CD8-positive, alpha-beta memory T cell (primary cell): ENCODE measurements around the gene PTPRJ. TPM values are rescaled to one million over a fixed set of nuclear protein-coding genes. Genes with fewer than 3 reads are reported as not detected.

Source experiments
- CTCF ChIA-PET: fragments of 350-600 bp; sonication (Branson Sonifier 250); formaldehyde crosslinking; loops from one replicate; lab custom pipeline; 2021; ENCODE audit warnings: antibody characterized with exemption; lab: Charles Lee
- POLR2A ChIA-PET: fragments of 350-600 bp; sonication (Branson Sonifier 250); formaldehyde crosslinking; loops from one replicate; lab custom pipeline; 2021; ENCODE audit warnings: antibody characterized with exemption; lab: Charles Lee
- DNase-seq, 5 donors: peaks; one replicate each; pipeline versions ENCODE4 v3.0.0 to v3.0.0-alpha.2; 2020 to 2022; ENCODE audit warnings: mixed read lengths in 1 of 5
- H3K27ac ChIP-seq: one replicate; pipeline ENCODE4 v1.7.0; 2013; ENCODE audit warnings: low read depth, mild to moderate bottlenecking, low read length, moderate library complexity
- H3K27me3 ChIP-seq: 2 replicates; pipeline ENCODE4 v1.7.0; 2013; ENCODE audit warnings: low read length, mild to moderate bottlenecking; ENCODE audit not compliant: insufficient read depth, poor library complexity, severe bottlenecking
- H3K36me3 ChIP-seq: 2 replicates; pipeline ENCODE4 v1.7.0; 2013; ENCODE audit warnings: mild to moderate bottlenecking, low read length, moderate library complexity; ENCODE audit not compliant: insufficient read depth
- H3K4me1 ChIP-seq: 2 replicates; pipeline ENCODE4 v1.7.0; 2013; ENCODE audit warnings: mild to moderate bottlenecking, low read length, moderate library complexity; ENCODE audit not compliant: insufficient read depth
- H3K4me3 ChIP-seq: 2 replicates; pipeline ENCODE4 v1.7.0; 2013; ENCODE audit warnings: mild to moderate bottlenecking, low read length
- H3K9me3 ChIP-seq: 2 replicates; pipeline ENCODE4 v1.7.0; 2013; ENCODE audit warnings: mild to moderate bottlenecking, low read length
- H3K27ac Mint-ChIP-seq, 8 donors: one replicate each; pipeline ENCODE4 v1.8.0; 2020 to 2021; ENCODE audit warnings: mixed read lengths in 8 of 8, mild to moderate bottlenecking in 6 of 8, inconsistent platforms in 3 of 8, moderate library complexity in 3 of 8
- H3K27me3 Mint-ChIP-seq, 2 donors: one replicate each; pipeline ENCODE4 v1.8.0; 2020 to 2021; ENCODE audit warnings: mixed read lengths in 2 of 2, mild to moderate bottlenecking in 1 of 2, moderate library complexity in 1 of 2
- H3K36me3 Mint-ChIP-seq, 3 donors: one replicate each; pipeline ENCODE4 v1.8.0; 2020 to 2021; ENCODE audit warnings: mixed read lengths in 3 of 3, inconsistent platforms in 1 of 3, mild to moderate bottlenecking in 1 of 3
- H3K4me1 Mint-ChIP-seq, 3 donors: one replicate each; pipeline ENCODE4 v1.8.0; 2020 to 2021; ENCODE audit warnings: mixed read lengths in 3 of 3, inconsistent platforms in 1 of 3, mild to moderate bottlenecking in 1 of 3
- H3K4me3 Mint-ChIP-seq, 7 donors: one replicate each; pipeline ENCODE4 v1.8.0; 2020 to 2021; ENCODE audit warnings: mixed read lengths in 7 of 7, mild to moderate bottlenecking in 6 of 7, moderate library complexity in 4 of 7, inconsistent platforms in 2 of 7
- H3K9me3 Mint-ChIP-seq, 5 donors: one replicate each; pipeline ENCODE4 v1.8.0; 2020 to 2022; ENCODE audit warnings: mixed read lengths in 5 of 5, mild to moderate bottlenecking in 3 of 5, moderate library complexity in 2 of 5, inconsistent platforms in 1 of 5
- polyA plus RNA-seq: library from polyadenylated mRNA; unstranded; fragments of 300-500 nt; fragmentation: Illumina TruSeq; gene quantifications from one replicate; pipeline ENCODE4 v1.2.3, GENCODE V29; 2021
- total RNA-seq, 2 experiments: library from RNA; stranded (reverse); gene quantifications; one replicate each; pipeline ENCODE4 v1.2.3, GENCODE V29; 2021

The PTPRJ gene
- total and polyA plus RNA-seq, 3 experiments from 2014 or later = 16.0 to 25.6 (median 25.1) TPM

- H3K36me3 ChIP-seq = no peaks in the 10 kb centered on the region
- H3K27me3 ChIP-seq = no peaks in the 10 kb centered on the region
- Mint-ChIP-seq H3K27ac (peak overlapping the region; percentile 93 to 99 (median 96)), H3K9me3 (no peaks in the 10 kb centered on the region), H3K4me3 (peak overlapping the region; percentile 52 to 86 (median 81)), H3K4me1 (peaks cover 69 to 86% (median 84%) of the 10 kb centered on the region in 3 donors), H3K27me3 (no peaks in the 10 kb centered on the region), H3K36me3 (peaks cover 0 to 2% (median 1%) of the 10 kb centered on the region in 3 donors)
- POLR2A ChIA-PET = interaction anchor here (0.5 to 1.5 kb wide), 5 partner anchors 10 to 56 kb away, joined by 3 to 8 read pairs (median 5); no protein-coding TSS in a partner anchor
- CTCF ChIA-PET = interaction anchor here (0.7 to 1.6 kb wide), 4 partner anchors 9 to 103 kb away, joined by 3 to 4 read pairs (median 4); no protein-coding TSS in a partner anchor
- DNase-seq = no peak
- peaks cover 88% of the 10 kb centered on the region for H3K4me1 ChIP-seq
- H3K4me3 ChIP-seq = peak overlapping the region; percentile 39
- peak overlapping the region; percentile 8 for H3K27ac ChIP-seq
- no peaks in the 10 kb centered on the region for H3K9me3 ChIP-seq
Observed at GRCh38 chr11:48006301-48006992, 26.1 kb downstream of the PTPRJ start.

GRCh38 chr11:48007677-48008076 is 27.3 kb downstream of the PTPRJ start:
- Mint-ChIP-seq H3K27me3 (no peaks in the 10 kb centered on the region), H3K4me3 (peak overlapping the region in 6 of 7 donors; percentile 20 to 60 (median 47)), H3K9me3 (no peaks in the 10 kb centered on the region), H3K36me3 (peaks cover 0 to 2% (median 1%) of the 10 kb centered on the region in 3 donors), H3K4me1 (peaks cover 73 to 87% (median 85%) of the 10 kb centered on the region in 3 donors), H3K27ac (peak overlapping the region; percentile 80 to 99 (median 94))
- ChIA-PET CTCF (no interaction called here), POLR2A (no interaction called here)
- no peak for DNase-seq
- H3K4me1 ChIP-seq = peaks cover 91% of the 10 kb centered on the region
- H3K4me3 ChIP-seq = no peak overlapping the region
- H3K27me3 ChIP-seq = no peaks in the 10 kb centered on the region
- no peaks in the 10 kb centered on the region for H3K9me3 ChIP-seq
- no peak overlapping the region for H3K27ac ChIP-seq
- no peaks in the 10 kb centered on the region for H3K36me3 ChIP-seq

- CTCF ChIA-PET = no interaction called here
- no peak for DNase-seq
- H3K4me3 ChIP-seq = no peak overlapping the region
Observed at GRCh38 chr11:48008951-48009270, 28.6 kb downstream of the PTPRJ start.

GRCh38 chr11:48011102-48011797 is 30.9 kb downstream of the PTPRJ start:
- H3K27me3 Mint-ChIP-seq = no peaks in the 10 kb centered on the region
- POLR2A ChIA-PET = interaction anchor here (4.0 kb wide), 1 partner anchor 9 kb away, joined by 36 read pairs; no protein-coding TSS in a partner anchor
- Histone ChIP-seq H3K36me3 (no peaks in the 10 kb centered on the region), H3K9me3 (no peaks in the 10 kb centered on the region), H3K4me1 (peaks cover 91% of the 10 kb centered on the region), H3K27ac (peak overlapping the region; percentile 79), H3K4me3 (no peak overlapping the region), H3K27me3 (no peaks in the 10 kb centered on the region)
- H3K36me3 Mint-ChIP-seq = peaks cover 0 to 2% (median 1%) of the 10 kb centered on the region in 3 donors
- H3K4me1 Mint-ChIP-seq = peaks cover 77 to 87% (median 85%) of the 10 kb centered on the region in 3 donors
- H3K9me3 Mint-ChIP-seq = no peaks in the 10 kb centered on the region
- CTCF ChIA-PET = interaction anchor here (0.6 to 4.6 kb wide), 5 partner anchors 8 to 98 kb away, joined by 3 to 31 read pairs (median 3); no protein-coding TSS in a partner anchor
- H3K4me3 Mint-ChIP-seq = peak overlapping the region; percentile 28 to 82 (median 69)
- H3K27ac Mint-ChIP-seq = peak overlapping the region; percentile 87 to 100 (median 98)
- DNase-seq = no peak

More at GRCh38 chr11:48008951-48009270, 28.6 kb downstream of the PTPRJ start:
- no peaks in the 10 kb centered on the region for H3K9me3 Mint-ChIP-seq
- POLR2A ChIA-PET = interaction anchor here (0.7 kb wide), 1 partner anchor 26 kb away, joined by 3 read pairs; no protein-coding TSS in a partner anchor
- Histone ChIP-seq H3K36me3 (no peaks in the 10 kb centered on the region), H3K4me1 (peaks cover 91% of the 10 kb centered on the region), H3K27ac (peak overlapping the region; percentile 25), H3K9me3 (no peaks in the 10 kb centered on the region), H3K27me3 (no peaks in the 10 kb centered on the region)
- H3K36me3 Mint-ChIP-seq = peaks cover 0 to 2% (median 1%) of the 10 kb centered on the region in 3 donors
- peak overlapping the region; percentile 69 to 100 (median 90) for H3K27ac Mint-ChIP-seq
- H3K4me3 Mint-ChIP-seq = peak overlapping the region in 5 of 7 donors; percentile 24 to 50 (median 45)
- peaks cover 80 to 90% (median 87%) of the 10 kb centered on the region in 3 donors for H3K4me1 Mint-ChIP-seq
- H3K27me3 Mint-ChIP-seq = no peaks in the 10 kb centered on the region

GRCh38 chr11:48011798-48012391 is 31.5 kb downstream of the PTPRJ start:
- Mint-ChIP-seq H3K9me3 (no peaks in the 10 kb centered on the region), H3K27me3 (no peaks in the 10 kb centered on the region), H3K27ac (peak overlapping the region; percentile 87 to 100 (median 98)), H3K4me3 (peak overlapping the region; percentile 28 to 82 (median 69)), H3K36me3 (peaks cover 0 to 2% (median 1%) of the 10 kb centered on the region in 3 donors), H3K4me1 (peaks cover 77 to 87% (median 85%) of the 10 kb centered on the region in 3 donors)
- Histone ChIP-seq H3K4me3 (no peak overlapping the region), H3K27ac (peak overlapping the region; percentile 79), H3K27me3 (no peaks in the 10 kb centered on the region), H3K36me3 (no peaks in the 10 kb centered on the region), H3K9me3 (no peaks in the 10 kb centered on the region), H3K4me1 (peaks cover 91% of the 10 kb centered on the region)
- peak; percentile 40 to 90 (median 69) for DNase-seq
- ChIA-PET POLR2A (interaction anchor here (4.0 kb wide), 1 partner anchor 10 kb away, joined by 36 read pairs; no protein-coding TSS in a partner anchor), CTCF (interaction anchor here (1.0 to 4.6 kb wide), 4 partner anchors 9 to 97 kb away, joined by 3 to 31 read pairs (median 3); no protein-coding TSS in a partner anchor)

GRCh38 chr11:48013269-48013901 is 33.0 kb downstream of the PTPRJ start:
- no peaks in the 10 kb centered on the region for H3K36me3 ChIP-seq
- H3K4me1 ChIP-seq = peaks cover 95% of the 10 kb centered on the region
- H3K36me3 Mint-ChIP-seq = peaks cover 0 to 2% (median 0%) of the 10 kb centered on the region in 3 donors
- no peaks in the 10 kb centered on the region for H3K27me3 Mint-ChIP-seq
- H3K9me3 ChIP-seq = no peaks in the 10 kb centered on the region
- peak overlapping the region; percentile 28 to 76 (median 69) for H3K4me3 Mint-ChIP-seq
- H3K27me3 ChIP-seq = no peaks in the 10 kb centered on the region
- ChIA-PET POLR2A (interaction anchor here (0.7 to 4.0 kb wide), 3 partner anchors 12 to 71 kb away, joined by 3 to 36 read pairs (median 3); no protein-coding TSS in a partner anchor), CTCF (interaction anchor here (0.8 to 4.6 kb wide), 8 partner anchors 11 to 95 kb away, joined by 3 to 31 read pairs (median 3); no protein-coding TSS in a partner anchor)
- peak overlapping the region; percentile 87 to 100 (median 98) for H3K27ac Mint-ChIP-seq
- peak overlapping the region; percentile 79 for H3K27ac ChIP-seq
- peaks cover 83 to 90% (median 90%) of the 10 kb centered on the region in 3 donors for H3K4me1 Mint-ChIP-seq
- H3K9me3 Mint-ChIP-seq = no peaks in the 10 kb centered on the region
- peak overlapping the region; percentile 28 for H3K4me3 ChIP-seq
- DNase-seq = peak in 4 of 5 donors; percentile 52 to 77 (median 58)

- H3K36me3 ChIP-seq = no peaks in the 10 kb centered on the region
- no peaks in the 10 kb centered on the region for H3K27me3 ChIP-seq
- H3K27ac ChIP-seq = no peak overlapping the region
- peaks cover 88 to 91% (median 91%) of the 10 kb centered on the region in 3 donors for H3K4me1 Mint-ChIP-seq
- CTCF ChIA-PET = interaction anchor here (1.3 to 4.6 kb wide), 3 partner anchors 9 to 93 kb away, joined by 4 to 31 read pairs (median 8); no protein-coding TSS in a partner anchor
- no peaks in the 10 kb centered on the region for H3K27me3 Mint-ChIP-seq
- peak overlapping the region; percentile 43 to 100 (median 90) for H3K27ac Mint-ChIP-seq
- peak overlapping the region in 5 of 7 donors; percentile 26 to 59 (median 45) for H3K4me3 Mint-ChIP-seq
- H3K9me3 ChIP-seq = no peaks in the 10 kb centered on the region
- POLR2A ChIA-PET = interaction anchor here (1.9 kb wide), 1 partner anchor 13 kb away, joined by 6 read pairs; no protein-coding TSS in a partner anchor
- peaks cover 96% of the 10 kb centered on the region for H3K4me1 ChIP-seq
- peaks cover 0 to 2% (median 0%) of the 10 kb centered on the region in 3 donors for H3K36me3 Mint-ChIP-seq
- H3K4me3 ChIP-seq = no peak overlapping the region
- no peak for DNase-seq
- no peaks in the 10 kb centered on the region for H3K9me3 Mint-ChIP-seq
Observed at GRCh38 chr11:48014917-48015316, 34.6 kb downstream of the PTPRJ start.
